Transverse colon (tissue), 3 donors: ENCODE data around the gene CD164.

Experiments
- CTCF ChIP-seq, 5 experiments: fragments of 200-600 bp in 3 of 5; fragments of 450-650 bp in 2 of 5; sonication (generic) in 3 of 5; IDR thresholded peaks; 1 replicate in 2 of 5; 2 replicates in 3 of 5; pipeline ENCODE4 v1.5.1; 2016 to 2017; ENCODE audit warnings: antibody characterized with exemption in 5 of 5, inconsistent platforms in 3 of 5, mild to moderate bottlenecking in 2 of 5, moderate library complexity in 1 of 5
- EP300 ChIP-seq: sonication (generic); formaldehyde crosslinking; IDR thresholded peaks from one replicate; pipeline ENCODE4 v1.6.1; 2017; ENCODE audit warnings: antibody characterized with exemption, low read depth

DNA sequence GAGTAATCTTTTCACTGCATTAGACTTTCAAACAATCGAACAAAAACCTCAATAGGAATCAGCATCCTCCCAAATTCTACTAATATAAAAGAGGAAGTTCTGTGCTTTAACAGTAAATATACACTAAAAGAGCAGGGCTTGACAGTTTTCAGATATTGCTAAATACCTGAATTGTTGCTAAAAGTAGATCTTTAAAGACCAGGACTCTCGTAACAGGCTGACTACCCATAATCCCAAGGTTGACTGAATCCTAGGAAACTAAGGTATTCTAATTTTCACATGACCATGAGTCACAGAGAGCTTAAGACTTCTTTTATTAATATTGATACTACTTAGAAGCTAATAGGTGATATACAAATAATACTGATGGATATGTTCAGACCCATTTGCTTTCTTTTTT, 10.1 kb downstream of the CD164 start:
- TF ChIP-seq CTCF (IDR thresholded peaks at IDR 0.05): no peak
- TF ChIP-seq EP300: no peak
